Panc1 (cell line): ENCODE measurements around the gene ACKR4.

Experiments used
- CTCF ChIP-seq: fragments of 450-650 bp; IDR thresholded peaks from 2 replicates; pipeline ENCODE4 v1.5.1; 2017; ENCODE audit warnings: mild to moderate bottlenecking
- REST ChIP-seq, 2 experiments: IDR thresholded peaks; 2 replicates each; pipeline ENCODE4 v1.6.1; 2011 to 2012; ENCODE audit warnings: low read depth in 2 of 2, control low read depth in 1 of 2, low read length in 1 of 2, mild to moderate bottlenecking in 1 of 2, moderate library complexity in 1 of 2; ENCODE audit not compliant: insufficient read depth in 1 of 2

- TF ChIP-seq CTCF (no peak), REST (IDR thresholded peaks at IDR 0.05; ENCODE audit: insufficient read depth in 1 of 2, low read depth in 2 of 2, low read length in 1 of 2) (no peak)
Observed at GRCh38 chr3:132645058-132645457, 48.0 kb downstream of the ACKR4 start.
